Measurements from ENCODE around the gene ACSS1. TPM values are rescaled to one million over a fixed set of nuclear protein-coding genes. Genes with fewer than 3 reads are reported as not detected.

ACSS1 gene
- total RNA-seq, 1 experiment from 2014 or later = 1.5 TPM

DNA sequence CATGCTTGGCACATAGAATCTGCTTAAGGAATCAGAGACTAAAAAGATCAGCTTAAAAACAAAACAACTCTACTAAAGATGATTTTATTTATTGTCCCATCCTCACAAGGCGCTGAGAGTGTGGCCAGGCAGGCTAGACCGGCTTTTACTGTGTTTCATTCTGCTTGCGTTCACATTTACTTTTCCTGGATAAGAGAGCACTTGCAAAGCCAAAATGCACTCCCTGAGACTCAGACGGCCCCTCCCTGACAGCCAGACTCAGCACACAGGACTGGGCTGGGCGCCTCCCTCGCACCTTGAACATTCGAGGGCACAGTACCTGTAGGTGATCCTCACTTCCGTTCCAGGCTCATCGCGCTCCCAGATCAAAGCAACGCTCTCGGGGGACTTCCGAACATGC lies 10.2 kb downstream of the ACSS1 start (continued):
- TF ChIP-seq, protein P1, sequence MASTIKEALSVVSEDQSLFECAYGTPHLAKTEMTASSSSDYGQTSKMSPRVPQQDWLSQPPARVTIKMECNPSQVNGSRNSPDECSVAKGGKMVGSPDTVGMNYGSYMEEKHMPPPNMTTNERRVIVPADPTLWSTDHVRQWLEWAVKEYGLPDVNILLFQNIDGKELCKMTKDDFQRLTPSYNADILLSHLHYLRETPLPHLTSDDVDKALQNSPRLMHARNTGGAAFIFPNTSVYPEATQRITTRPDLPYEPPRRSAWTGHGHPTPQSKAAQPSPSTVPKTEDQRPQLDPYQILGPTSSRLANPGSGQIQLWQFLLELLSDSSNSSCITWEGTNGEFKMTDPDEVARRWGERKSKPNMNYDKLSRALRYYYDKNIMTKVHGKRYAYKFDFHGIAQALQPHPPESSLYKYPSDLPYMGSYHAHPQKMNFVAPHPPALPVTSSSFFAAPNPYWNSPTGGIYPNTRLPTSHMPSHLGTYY (CRISPR knock-in tag; IDR thresholded peaks at IDR 0.05) = no peak
- TF ChIP-seq NFE2L1 (CRISPR knock-in tag; IDR thresholded peaks at IDR 0.05) (no peak), NR2C2 (CRISPR knock-in tag; IDR thresholded peaks at IDR 0.05) (no peak)

DNA sequence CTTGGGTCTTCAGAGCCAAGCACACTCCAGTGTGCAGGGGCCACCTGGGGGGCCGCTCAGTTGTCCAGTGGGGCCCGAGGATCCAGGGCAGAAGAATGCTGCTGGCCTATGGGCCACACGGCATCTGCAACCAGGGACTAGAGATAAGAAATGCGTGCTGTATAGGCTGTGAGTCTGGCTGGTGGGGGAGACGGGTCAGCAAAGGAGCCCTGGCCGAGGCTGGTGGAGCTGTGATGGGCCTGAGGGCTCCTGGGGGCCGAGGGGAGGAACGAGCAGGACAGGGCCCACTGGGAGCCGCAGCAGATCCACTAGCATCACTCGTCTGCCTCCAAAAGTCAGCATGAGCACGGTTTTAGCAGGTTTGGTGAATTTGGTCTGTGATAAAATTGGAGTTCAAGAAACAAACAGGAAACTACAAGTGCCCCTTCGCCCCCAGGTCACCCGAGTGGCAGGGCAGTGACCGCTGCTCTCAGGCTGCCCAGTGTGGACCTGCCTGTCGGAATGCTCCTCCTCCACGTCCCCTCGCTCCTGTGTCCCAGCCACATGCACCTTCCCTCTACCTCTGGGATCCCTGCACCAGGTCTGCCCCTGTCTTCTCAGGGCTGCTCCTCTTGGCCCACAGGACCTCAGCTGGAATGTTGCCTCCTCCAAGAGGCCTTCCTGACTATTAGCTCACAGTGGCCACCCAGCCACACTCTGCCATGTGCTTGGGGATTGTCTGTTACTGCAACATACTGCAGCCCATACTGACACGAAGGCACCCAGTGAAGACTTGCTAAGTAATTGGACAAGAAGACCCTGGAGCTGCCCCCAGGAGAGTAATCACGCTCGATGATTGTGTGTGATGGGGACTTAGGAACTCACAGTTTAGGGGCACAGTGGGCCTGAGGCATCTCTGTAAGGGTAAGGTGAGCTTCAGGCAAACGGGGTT lies 10.9 kb downstream of the ACSS1 start:
- no peak overlapping the region for H3K4me3 Mint-ChIP-seq
- H3K27me3 Mint-ChIP-seq (ENCODE audit: low read depth) = no peaks in the 10 kb centered on the region
- DNase-seq (ENCODE audit: low spot score) (no peak), ATAC-seq (no peak)
- ChIA-PET POLR2A (no interaction called here), CTCF (interaction anchor here (0.8 kb wide), 1 partner anchor 19 kb away, joined by 3 read pairs; no protein-coding TSS in a partner anchor)
- no peaks in the 10 kb centered on the region for H3K9me3 Mint-ChIP-seq
- H3K4me1 Mint-ChIP-seq = no peaks in the 10 kb centered on the region
- no peaks in the 10 kb centered on the region for H3K36me3 Mint-ChIP-seq
- H3K27ac Mint-ChIP-seq = no peak overlapping the region
- TF ChIP-seq FOXP1 (CRISPR knock-in tag; IDR thresholded peaks at IDR 0.05; ENCODE audit: borderline replicate concordance) (no peak), PRRX2 (CRISPR knock-in tag; IDR thresholded peaks at IDR 0.05) (no peak), NFYB (CRISPR knock-in tag; conservative IDR thresholded peaks at IDR 0.05; ENCODE audit: low read depth) (no peak), ESRRA (CRISPR knock-in tag; IDR thresholded peaks at IDR 0.05; ENCODE audit: borderline replicate concordance) (no peak), JUN (CRISPR knock-in tag; IDR thresholded peaks at IDR 0.05) (no peak)
- TF ChIP-seq, protein P2, sequence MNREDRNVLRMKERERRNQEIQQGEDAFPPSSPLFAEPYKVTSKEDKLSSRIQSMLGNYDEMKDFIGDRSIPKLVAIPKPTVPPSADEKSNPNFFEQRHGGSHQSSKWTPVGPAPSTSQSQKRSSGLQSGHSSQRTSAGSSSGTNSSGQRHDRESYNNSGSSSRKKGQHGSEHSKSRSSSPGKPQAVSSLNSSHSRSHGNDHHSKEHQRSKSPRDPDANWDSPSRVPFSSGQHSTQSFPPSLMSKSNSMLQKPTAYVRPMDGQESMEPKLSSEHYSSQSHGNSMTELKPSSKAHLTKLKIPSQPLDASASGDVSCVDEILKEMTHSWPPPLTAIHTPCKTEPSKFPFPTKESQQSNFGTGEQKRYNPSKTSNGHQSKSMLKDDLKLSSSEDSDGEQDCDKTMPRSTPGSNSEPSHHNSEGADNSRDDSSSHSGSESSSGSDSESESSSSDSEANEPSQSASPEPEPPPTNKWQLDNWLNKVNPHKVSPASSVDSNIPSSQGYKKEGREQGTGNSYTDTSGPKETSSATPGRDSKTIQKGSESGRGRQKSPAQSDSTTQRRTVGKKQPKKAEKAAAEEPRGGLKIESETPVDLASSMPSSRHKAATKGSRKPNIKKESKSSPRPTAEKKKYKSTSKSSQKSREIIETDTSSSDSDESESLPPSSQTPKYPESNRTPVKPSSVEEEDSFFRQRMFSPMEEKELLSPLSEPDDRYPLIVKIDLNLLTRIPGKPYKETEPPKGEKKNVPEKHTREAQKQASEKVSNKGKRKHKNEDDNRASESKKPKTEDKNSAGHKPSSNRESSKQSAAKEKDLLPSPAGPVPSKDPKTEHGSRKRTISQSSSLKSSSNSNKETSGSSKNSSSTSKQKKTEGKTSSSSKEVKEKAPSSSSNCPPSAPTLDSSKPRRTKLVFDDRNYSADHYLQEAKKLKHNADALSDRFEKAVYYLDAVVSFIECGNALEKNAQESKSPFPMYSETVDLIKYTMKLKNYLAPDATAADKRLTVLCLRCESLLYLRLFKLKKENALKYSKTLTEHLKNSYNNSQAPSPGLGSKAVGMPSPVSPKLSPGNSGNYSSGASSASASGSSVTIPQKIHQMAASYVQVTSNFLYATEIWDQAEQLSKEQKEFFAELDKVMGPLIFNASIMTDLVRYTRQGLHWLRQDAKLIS (CRISPR knock-in tag; IDR thresholded peaks at IDR 0.05; ENCODE audit: borderline replicate concordance) = no peak
- TF ChIP-seq, protein P3, sequence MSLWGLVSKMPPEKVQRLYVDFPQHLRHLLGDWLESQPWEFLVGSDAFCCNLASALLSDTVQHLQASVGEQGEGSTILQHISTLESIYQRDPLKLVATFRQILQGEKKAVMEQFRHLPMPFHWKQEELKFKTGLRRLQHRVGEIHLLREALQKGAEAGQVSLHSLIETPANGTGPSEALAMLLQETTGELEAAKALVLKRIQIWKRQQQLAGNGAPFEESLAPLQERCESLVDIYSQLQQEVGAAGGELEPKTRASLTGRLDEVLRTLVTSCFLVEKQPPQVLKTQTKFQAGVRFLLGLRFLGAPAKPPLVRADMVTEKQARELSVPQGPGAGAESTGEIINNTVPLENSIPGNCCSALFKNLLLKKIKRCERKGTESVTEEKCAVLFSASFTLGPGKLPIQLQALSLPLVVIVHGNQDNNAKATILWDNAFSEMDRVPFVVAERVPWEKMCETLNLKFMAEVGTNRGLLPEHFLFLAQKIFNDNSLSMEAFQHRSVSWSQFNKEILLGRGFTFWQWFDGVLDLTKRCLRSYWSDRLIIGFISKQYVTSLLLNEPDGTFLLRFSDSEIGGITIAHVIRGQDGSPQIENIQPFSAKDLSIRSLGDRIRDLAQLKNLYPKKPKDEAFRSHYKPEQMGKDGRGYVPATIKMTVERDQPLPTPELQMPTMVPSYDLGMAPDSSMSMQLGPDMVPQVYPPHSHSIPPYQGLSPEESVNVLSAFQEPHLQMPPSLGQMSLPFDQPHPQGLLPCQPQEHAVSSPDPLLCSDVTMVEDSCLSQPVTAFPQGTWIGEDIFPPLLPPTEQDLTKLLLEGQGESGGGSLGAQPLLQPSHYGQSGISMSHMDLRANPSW (CRISPR knock-in tag; conservative IDR thresholded peaks at IDR 0.05; ENCODE audit: low read depth) = no peak

DNA sequence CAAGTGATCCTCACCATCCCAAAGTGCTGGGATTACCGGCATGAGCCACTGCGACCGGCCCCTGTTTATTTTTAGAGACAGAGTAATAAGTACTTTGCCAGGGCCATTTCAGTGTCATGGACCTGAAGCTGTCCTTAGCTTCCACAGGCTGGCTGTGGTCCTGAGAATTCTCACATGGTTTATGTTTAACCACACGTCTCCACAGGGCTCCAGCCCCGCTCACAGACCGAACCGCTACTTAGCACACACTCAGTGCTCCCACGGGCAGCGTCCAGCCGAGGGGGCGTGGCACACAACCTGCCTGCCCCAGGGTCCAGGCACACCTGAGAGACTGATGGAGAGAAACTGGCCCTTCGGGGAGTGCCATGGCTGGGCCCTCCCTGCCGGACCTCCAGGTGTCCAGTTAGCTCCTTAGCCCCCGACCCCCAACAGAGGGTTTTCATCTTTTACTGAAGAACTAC lies 11.7 kb downstream of the ACSS1 start:
- Mint-ChIP-seq H3K27me3 (ENCODE audit: low read depth) (no peaks in the 10 kb centered on the region), H3K27ac (no peak overlapping the region), H3K36me3 (no peaks in the 10 kb centered on the region), H3K4me1 (no peaks in the 10 kb centered on the region), H3K4me3 (no peak overlapping the region), H3K9me3 (no peaks in the 10 kb centered on the region)
- ChIA-PET POLR2A (no interaction called here), CTCF (no interaction called here)
- ATAC-seq (no peak), DNase-seq (ENCODE audit: low spot score) (no peak)
- no peak for TF ChIP-seq TEAD4 (CRISPR knock-in tag; IDR thresholded peaks at IDR 0.05)
- TF ChIP-seq ZNF671 (CRISPR knock-in tag; IDR thresholded peaks at IDR 0.05) = no peak
- no peak for TF ChIP-seq ZNF423 (CRISPR knock-in tag; IDR thresholded peaks at IDR 0.05)
- TF ChIP-seq FOXP1 (CRISPR knock-in tag; IDR thresholded peaks at IDR 0.05; ENCODE audit: borderline replicate concordance) = no peak
- TF ChIP-seq ZNF317 (CRISPR knock-in tag; IDR thresholded peaks at IDR 0.05; ENCODE audit: borderline replicate concordance, low read depth) = no peak
- TF ChIP-seq, protein P4, sequence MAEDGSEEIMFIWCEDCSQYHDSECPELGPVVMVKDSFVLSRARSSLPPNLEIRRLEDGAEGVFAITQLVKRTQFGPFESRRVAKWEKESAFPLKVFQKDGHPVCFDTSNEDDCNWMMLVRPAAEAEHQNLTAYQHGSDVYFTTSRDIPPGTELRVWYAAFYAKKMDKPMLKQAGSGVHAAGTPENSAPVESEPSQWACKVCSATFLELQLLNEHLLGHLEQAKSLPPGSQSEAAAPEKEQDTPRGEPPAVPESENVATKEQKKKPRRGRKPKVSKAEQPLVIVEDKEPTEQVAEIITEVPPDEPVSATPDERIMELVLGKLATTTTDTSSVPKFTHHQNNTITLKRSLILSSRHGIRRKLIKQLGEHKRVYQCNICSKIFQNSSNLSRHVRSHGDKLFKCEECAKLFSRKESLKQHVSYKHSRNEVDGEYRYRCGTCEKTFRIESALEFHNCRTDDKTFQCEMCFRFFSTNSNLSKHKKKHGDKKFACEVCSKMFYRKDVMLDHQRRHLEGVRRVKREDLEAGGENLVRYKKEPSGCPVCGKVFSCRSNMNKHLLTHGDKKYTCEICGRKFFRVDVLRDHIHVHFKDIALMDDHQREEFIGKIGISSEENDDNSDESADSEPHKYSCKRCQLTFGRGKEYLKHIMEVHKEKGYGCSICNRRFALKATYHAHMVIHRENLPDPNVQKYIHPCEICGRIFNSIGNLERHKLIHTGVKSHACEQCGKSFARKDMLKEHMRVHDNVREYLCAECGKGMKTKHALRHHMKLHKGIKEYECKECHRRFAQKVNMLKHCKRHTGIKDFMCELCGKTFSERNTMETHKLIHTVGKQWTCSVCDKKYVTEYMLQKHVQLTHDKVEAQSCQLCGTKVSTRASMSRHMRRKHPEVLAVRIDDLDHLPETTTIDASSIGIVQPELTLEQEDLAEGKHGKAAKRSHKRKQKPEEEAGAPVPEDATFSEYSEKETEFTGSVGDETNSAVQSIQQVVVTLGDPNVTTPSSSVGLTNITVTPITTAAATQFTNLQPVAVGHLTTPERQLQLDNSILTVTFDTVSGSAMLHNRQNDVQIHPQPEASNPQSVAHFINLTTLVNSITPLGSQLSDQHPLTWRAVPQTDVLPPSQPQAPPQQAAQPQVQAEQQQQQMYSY (CRISPR knock-in tag; IDR thresholded peaks at IDR 0.05) = no peak
- TF ChIP-seq NR2C2 (CRISPR knock-in tag; IDR thresholded peaks at IDR 0.05) = no peak
- TF ChIP-seq GABPB1 (CRISPR knock-in tag; IDR thresholded peaks at IDR 0.05) = no peak
- TF ChIP-seq, protein P5, sequence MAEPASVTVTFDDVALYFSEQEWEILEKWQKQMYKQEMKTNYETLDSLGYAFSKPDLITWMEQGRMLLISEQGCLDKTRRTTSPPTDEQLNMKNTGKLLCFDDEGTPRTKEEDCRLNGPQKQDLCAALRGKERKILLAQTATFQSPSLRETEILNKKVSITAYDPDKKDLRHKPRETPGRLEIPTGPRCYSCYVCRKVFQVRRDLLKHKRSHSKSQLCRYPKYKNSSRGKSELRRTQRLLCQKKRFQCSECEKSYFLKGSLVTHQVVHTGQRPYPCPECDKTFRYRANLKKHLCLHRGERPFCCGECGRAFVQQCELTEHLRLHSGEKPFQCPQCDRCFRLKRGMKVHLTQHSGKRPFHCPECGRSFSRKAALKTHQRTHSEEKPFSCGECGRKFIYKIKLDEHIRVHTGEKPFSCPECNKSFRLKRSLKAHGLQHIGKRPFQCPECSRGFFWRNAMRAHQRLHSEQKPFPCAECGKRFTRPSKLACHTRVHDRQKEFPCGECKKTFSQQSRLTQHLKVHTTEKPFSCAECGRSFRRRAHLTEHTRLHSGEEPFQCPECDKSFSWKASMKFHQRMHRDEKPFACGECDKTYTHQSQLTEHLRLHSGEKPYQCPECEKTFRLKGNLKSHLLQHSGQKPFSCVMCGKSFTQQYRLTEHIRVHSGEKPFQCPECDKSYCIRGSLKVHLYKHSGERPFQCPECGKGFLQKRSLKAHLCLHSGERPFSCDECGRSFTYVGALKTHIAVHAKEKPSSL (CRISPR knock-in tag; conservative IDR thresholded peaks at IDR 0.05) = no peak
- TF ChIP-seq ATF1 (CRISPR knock-in tag; IDR thresholded peaks at IDR 0.05) = no peak

Measured in WTC11 (cell line).